GM12874 (cell line): Measurements from ENCODE around the gene MVB12B.

ENCODE experiments used
- CTCF ChIP-seq: IDR thresholded peaks from 2 replicates; pipeline ENCODE4 v1.5.1; 2011; ENCODE audit warnings: low read depth, mild to moderate bottlenecking, control low read depth, low read length, moderate library complexity; ENCODE audit not compliant: insufficient read depth

MVB12B gene

DNA sequence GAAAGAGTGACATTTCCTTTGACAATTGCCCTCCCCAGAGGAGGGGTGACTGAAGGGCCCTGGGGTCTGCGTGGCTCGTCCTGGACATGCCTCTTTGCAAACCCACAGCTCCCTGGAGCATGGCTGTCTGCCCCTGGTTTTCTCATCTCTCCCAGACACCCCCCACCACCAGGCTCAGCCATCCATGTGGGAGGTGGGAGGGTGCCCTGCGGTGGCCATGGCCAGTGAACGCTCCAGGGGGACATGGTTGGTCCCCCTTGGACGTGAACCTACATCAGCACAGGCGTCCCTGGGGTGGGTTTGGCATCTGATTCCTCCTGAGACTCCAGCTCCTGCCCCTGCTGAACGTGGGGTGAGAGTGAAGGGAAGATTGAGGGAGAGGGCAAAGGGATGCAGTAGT is 219.4 kb downstream of the MVB12B start:
- no peak for TF ChIP-seq CTCF

- TF ChIP-seq CTCF = no peak
Measured at GRCh38 chr9:126548312-126548711, 221.7 kb downstream of the MVB12B start.

DNA sequence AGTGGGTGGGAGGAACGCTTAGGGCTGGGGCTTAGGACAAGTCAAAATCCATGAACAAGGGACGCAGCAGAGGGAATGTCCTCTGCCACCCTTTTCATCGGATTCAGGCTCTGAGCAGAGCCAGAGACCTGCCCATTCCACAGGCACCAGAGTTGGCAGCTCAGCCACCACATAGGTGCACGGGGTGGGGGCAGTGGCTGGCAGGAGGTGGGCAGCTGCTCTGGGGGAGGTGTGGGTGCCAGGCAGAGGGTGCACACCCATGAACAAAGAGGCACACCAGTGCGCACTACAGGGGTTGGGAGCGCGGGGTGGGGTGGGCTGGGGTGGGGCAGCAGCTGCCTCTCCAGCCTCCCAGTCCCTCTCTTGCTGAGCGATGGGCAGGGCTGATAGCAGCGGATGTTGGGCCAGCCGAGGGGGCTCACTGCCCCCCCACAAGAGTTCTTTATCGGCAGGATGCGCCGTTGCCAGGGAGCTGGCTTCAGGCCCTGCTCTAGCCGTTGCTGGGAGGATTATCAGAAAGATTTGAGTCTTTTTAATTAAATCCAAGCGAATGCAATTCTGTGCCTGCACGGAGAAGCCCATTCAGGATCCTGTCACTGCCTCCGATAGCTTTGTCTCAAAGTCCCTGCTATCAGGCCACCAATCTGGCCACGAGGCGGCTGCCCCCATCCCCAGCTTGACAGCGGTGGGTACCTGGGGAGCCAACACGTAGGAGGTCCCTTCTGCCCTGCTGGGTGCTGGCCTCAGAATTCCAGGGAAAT is 222.8 kb downstream of the MVB12B start:
- no peak for TF ChIP-seq CTCF

GRCh38 chr9:126550891-126551351 is 224.3 kb downstream of the MVB12B start:
- TF ChIP-seq CTCF = no peak

GRCh38 chr9:126551812-126552211 is 225.2 kb downstream of the MVB12B start:
- no peak for TF ChIP-seq CTCF

DNA sequence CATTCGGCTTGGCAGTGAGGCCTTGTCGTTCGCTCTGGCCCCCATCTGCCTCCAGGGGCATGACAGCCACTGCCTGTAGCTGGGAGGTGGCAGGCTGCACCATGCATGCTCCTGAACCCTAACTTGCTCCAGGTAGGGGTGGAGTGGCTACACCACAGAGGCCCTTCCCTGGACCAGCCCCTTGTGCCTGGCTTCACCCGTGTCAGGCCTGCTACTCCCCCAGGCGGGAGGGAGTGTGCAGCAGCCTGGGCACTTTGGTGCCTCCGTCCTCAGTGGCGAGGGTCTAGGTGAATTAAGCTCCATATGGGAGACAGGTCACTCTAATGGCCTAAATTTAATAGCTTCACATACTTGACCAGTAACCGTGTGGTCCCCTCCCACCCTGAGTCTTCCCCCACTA is 227.7 kb downstream of the MVB12B start:
- TF ChIP-seq CTCF = no peak
